SU-DHL-6 (cell line): ENCODE measurements around the gene PER3.

Experiments
- EZH2phosphoT487 ChIP-seq: fragments of 200-600 bp; sonication (generic), shearing (Covaris generic); conservative IDR thresholded peaks from 2 replicates; pipeline ENCODE4 v1.6.1; 2018; ENCODE audit warnings: mild to moderate bottlenecking, antibody characterized with exemption, low read length, moderate library complexity, mixed read lengths
- TF ChIP-seq, protein P1 (sequence below): fragments of 200-600 bp; sonication (generic); IDR thresholded peaks from one replicate; pipeline ENCODE4 v1.5.1; 2017; ENCODE audit warnings: antibody characterized with exemption, mild to moderate bottlenecking, low read length, moderate library complexity; ENCODE audit not compliant: insufficient read depth, poor library complexity, severe bottlenecking

DNA sequence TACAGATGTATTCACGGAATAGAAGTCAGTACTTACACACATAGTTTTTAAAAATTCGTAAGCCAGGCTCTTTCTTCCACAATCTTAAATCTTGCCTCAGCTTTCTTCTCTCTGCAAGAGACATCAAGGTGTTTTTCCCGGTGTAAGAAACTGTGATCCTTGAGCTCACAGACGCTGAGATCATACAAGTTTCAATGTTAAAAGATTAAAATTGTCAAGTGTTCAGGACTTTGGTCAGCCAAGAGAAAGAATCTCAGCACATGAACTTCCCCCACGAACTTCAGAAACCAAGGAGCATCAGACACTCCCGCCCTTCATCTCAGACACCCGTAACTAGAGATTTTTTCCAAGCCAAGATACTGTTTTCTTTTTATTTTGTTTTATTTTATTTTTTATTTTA lies 62.6 kb downstream of the PER3 start:
- TF ChIP-seq, protein P1, sequence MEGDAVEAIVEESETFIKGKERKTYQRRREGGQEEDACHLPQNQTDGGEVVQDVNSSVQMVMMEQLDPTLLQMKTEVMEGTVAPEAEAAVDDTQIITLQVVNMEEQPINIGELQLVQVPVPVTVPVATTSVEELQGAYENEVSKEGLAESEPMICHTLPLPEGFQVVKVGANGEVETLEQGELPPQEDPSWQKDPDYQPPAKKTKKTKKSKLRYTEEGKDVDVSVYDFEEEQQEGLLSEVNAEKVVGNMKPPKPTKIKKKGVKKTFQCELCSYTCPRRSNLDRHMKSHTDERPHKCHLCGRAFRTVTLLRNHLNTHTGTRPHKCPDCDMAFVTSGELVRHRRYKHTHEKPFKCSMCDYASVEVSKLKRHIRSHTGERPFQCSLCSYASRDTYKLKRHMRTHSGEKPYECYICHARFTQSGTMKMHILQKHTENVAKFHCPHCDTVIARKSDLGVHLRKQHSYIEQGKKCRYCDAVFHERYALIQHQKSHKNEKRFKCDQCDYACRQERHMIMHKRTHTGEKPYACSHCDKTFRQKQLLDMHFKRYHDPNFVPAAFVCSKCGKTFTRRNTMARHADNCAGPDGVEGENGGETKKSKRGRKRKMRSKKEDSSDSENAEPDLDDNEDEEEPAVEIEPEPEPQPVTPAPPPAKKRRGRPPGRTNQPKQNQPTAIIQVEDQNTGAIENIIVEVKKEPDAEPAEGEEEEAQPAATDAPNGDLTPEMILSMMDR = no peak
- no peak for TF ChIP-seq EZH2phosphoT487
